K562 (cell line): ENCODE measurements around the gene MICOS13. TPM values are rescaled to one million over a fixed set of nuclear protein-coding genes. Genes with fewer than 3 reads are reported as not detected.

Source experiments
- ADNP ChIP-seq: fragments of 200-800 bp; sonication (Bioruptor generic); IDR thresholded peaks from 2 replicates; pipeline ENCODE4 v1.6.1; 2016; ENCODE audit warnings: missing genetic modification characterization, missing compliant biosample characterization
- ARID2 ChIP-seq: fragments of 450-650 bp; IDR thresholded peaks from 2 replicates; pipeline ENCODE4 v1.6.1; 2017; ENCODE audit warnings: antibody characterized with exemption, mild to moderate bottlenecking
- ATF4 ChIP-seq: fragments of 450-650 bp; formaldehyde crosslinking; IDR thresholded peaks from 2 replicates; pipeline ENCODE4 v1.4.0; 2022; ENCODE audit warnings: mild to moderate bottlenecking, moderate library complexity
- BHLHE40 ChIP-seq: IDR thresholded peaks from 2 replicates; pipeline ENCODE4 v1.6.1; 2011; ENCODE audit warnings: low read length, improper control_type of control experiment
- C11orf30 ChIP-seq: fragments of 450-650 bp; IDR thresholded peaks from 2 replicates; pipeline ENCODE4 v1.6.1; 2016; ENCODE audit warnings: low read depth, mild to moderate bottlenecking
- CHD4 ChIP-seq: fragments of 200-600 bp; sonication (generic); IDR thresholded peaks from 3 replicates; pipeline ENCODE4 v1.6.1; 2012; ENCODE audit warnings: low read depth, mild to moderate bottlenecking, mixed read lengths, low read length, inconsistent platforms; ENCODE audit not compliant: insufficient read depth, insufficient replicate concordance, poor library complexity, severe bottlenecking
- DDX20 ChIP-seq: fragments of 450-650 bp; IDR thresholded peaks from 2 replicates; pipeline ENCODE4 v1.6.1; 2016; ENCODE audit warnings: missing genetic modification characterization, low read depth, mild to moderate bottlenecking, missing compliant biosample characterization, moderate library complexity
- ESRRA ChIP-seq: fragments of 450-650 bp; IDR thresholded peaks from 2 replicates; pipeline ENCODE4 v1.6.1; 2014; ENCODE audit warnings: low read depth, mild to moderate bottlenecking, moderate library complexity, borderline replicate concordance
- GATA2 ChIP-seq: sonication (generic); formaldehyde crosslinking; IDR thresholded peaks from 2 replicates; pipeline ENCODE4 v1.4.0; 2020; ENCODE audit warnings: mild to moderate bottlenecking, missing genetic modification reagents
- HCFC1 ChIP-seq: IDR thresholded peaks from 2 replicates; pipeline ENCODE4 v1.6.1; 2012; ENCODE audit warnings: low read depth, low read length, improper control_type of control experiment
- HNRNPL ChIP-seq: fragments of 200-400 bp; formaldehyde crosslinking; IDR thresholded peaks from 2 replicates; pipeline ENCODE4 v1.6.1; 2017; ENCODE audit warnings: low read depth, mild to moderate bottlenecking, low read length
- HOXB6 ChIP-seq: fragments of 250-450 bp; sonication (Bioruptor Pico); IDR thresholded peaks from 2 replicates; pipeline ENCODE4 v1.5.1; 2022; ENCODE audit warnings: mild to moderate bottlenecking, borderline replicate concordance
- NCOA1 ChIP-seq: fragments of 450-650 bp; IDR thresholded peaks from 2 replicates; pipeline ENCODE4 v1.6.1; 2016; ENCODE audit warnings: low read depth
- NR2C2 ChIP-seq, 2 experiments: fragments of 200-800 bp in 1 of 2; sonication (Bioruptor generic) in 1 of 2; sonication (generic) in 1 of 2; formaldehyde crosslinking in 1 of 2; IDR thresholded peaks; 2 replicates each; pipeline versions ENCODE4 v1.6.1 to v1.8.0; 2016 to 2022; ENCODE audit warnings: mild to moderate bottlenecking in 1 of 2, missing compliant biosample characterization in 1 of 2, missing genetic modification characterization in 1 of 2, missing genetic modification reagents in 1 of 2
- OTX1 ChIP-seq: fragments of 450-650 bp; formaldehyde crosslinking; IDR thresholded peaks from 2 replicates; pipeline ENCODE4 v1.4.0; 2022; ENCODE audit warnings: mild to moderate bottlenecking
- PKNOX1 ChIP-seq: fragments of 450-650 bp; IDR thresholded peaks from 2 replicates; pipeline ENCODE4 v1.6.1; 2016
- RBM25 ChIP-seq: fragments of 200-400 bp; formaldehyde crosslinking; IDR thresholded peaks from 2 replicates; pipeline ENCODE4 v1.6.1; 2018; ENCODE audit warnings: low read length, low read depth, moderate library complexity; ENCODE audit not compliant: severe bottlenecking
- SMAD3 ChIP-seq: fragments of 450-650 bp; formaldehyde crosslinking; conservative IDR thresholded peaks from 2 replicates; pipeline ENCODE4 v1.4.0; 2020; ENCODE audit warnings: mild to moderate bottlenecking
- TBP ChIP-seq: optimal IDR thresholded peaks from 2 replicates; pipeline ENCODE3; 2011; ENCODE audit warnings: low read depth, low read length, improper control_type of control experiment
- UBTF ChIP-seq, 2 experiments: IDR thresholded peaks; 2 replicates each; pipeline ENCODE4 v1.6.1; 2012; ENCODE audit warnings: improper control_type of control experiment in 2 of 2, low read depth in 2 of 2, low read length in 2 of 2, borderline replicate concordance in 1 of 2
- ZNF699 ChIP-seq: fragments of 250-450 bp; sonication (Bioruptor Pico); IDR thresholded peaks from 2 replicates; pipeline ENCODE4 v1.8.0; 2021; ENCODE audit warnings: mild to moderate bottlenecking, moderate library complexity; ENCODE audit not compliant: insufficient replicate concordance
- polyA plus RNA-seq, 8 experiments: library from polyadenylated mRNA; depleted of rRNA in 4 of 8; stranded (reverse) in 5 of 8; unstranded in 3 of 8; fragments of >200 nt; fragmentation: Nextera tagmentation in 2 of 8; fragmentation: Illumina TruSeq in 1 of 8; extraction: Ambion mirVana in 2 of 8; extraction: Trizol in 1 of 8; gene quantifications; 2 replicates each; pipeline versions ENCODE4 v1.2.1 to v1.2.3, GENCODE V29; 2011 to 2014; ENCODE audit warnings: inconsistent platforms in 1 of 8, missing spikeins in 1 of 8
- total RNA-seq, 7 experiments: library from RNA; depleted of rRNA in 6 of 7; stranded (reverse); fragments of >200 nt in 6 of 7; fragmentation: Illumina TruSeq in 2 of 7; extraction: Trizol in 2 of 7; gene quantifications; 2 replicates each; pipeline versions ENCODE4 v1.2.1 to v1.2.3, GENCODE V29; 2011 to 2021; ENCODE audit warnings: low replicate concordance in 1 of 7
- TF ChIP-seq, protein P1 (sequence below), 2 experiments: fragments of 450-650 bp in 1 of 2; sonication (generic) in 1 of 2; formaldehyde crosslinking in 1 of 2; IDR thresholded peaks in 1 of 2; conservative IDR thresholded peaks in 1 of 2; 2 replicates each; pipeline versions ENCODE4 v1.6.1 to v1.8.1; 2016 to 2023; ENCODE audit warnings: mild to moderate bottlenecking in 2 of 2, moderate library complexity in 2 of 2, inconsistent platforms in 1 of 2, missing genetic modification reagents in 1 of 2

The MICOS13 gene
- total and polyA plus RNA-seq, 9 of the 15 experiments (the other 6 are each of a cell fraction or from before 2014, with no cell fraction given) = 15.5 to 220 (median 49.4) TPM

DNA sequence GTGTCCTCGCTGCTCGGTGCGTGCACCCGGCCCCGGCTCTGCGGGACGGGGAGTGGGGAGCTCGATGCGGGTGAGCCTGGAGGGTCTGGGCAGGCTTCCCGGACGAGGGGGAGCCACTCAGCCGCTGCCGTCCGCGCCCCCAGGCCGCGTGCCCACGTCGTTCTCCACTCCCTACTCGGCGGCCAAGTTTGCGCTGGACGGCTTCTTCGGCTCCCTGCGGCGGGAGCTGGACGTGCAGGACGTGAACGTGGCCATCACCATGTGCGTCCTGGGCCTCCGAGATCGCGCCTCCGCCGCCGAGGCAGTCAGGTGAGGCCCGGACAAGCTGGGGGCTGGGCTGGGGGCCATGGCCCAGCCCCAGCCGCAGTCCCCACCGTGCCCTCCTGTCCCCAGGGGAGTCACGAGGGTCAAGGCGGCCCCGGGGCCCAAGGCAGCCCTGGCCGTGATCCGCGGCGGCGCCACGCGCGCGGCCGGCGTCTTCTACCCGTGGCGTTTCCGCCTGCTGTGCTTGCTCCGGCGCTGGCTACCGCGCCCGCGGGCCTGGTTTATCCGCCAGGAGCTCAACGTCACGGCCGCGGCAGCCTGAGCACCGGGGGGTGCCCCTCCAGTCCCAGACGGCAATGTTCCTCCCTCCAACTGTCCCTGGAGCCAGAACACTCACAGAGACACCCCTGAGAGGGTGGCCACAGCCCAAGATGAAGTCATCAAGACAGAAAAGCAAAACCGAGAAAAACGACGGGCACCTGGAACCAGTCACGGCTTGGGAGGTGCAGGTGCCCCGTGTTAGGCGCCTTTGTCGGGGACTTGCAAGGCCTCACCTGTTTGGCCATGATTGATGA lies 7.3 kb upstream of the MICOS13 start (continued):
- TF ChIP-seq ESRRA (no peak), ATF4 (CRISPR knock-in tag) (no peak), UBTF (IDR thresholded peaks at IDR 0.05; ENCODE audit: borderline replicate concordance in 1 of 2, low read depth in 2 of 2, low read length in 2 of 2) (no peak), HOXB6 (no peak), ADNP (tag) (no peak), SMAD3 (CRISPR knock-in tag) (no peak), C11orf30 (no peak), BHLHE40 (no peak), HNRNPL (peak; percentile 34; the same call in 1 of the 2 replicates), ZNF699 (CRISPR knock-in tag) (no peak), GATA2 (CRISPR knock-in tag) (no peak), CHD4 (no peak), DDX20 (tag) (no peak), NCOA1 (no peak), PKNOX1 (0 out of 2 replicates have a peak, but pooled peaks have one; percentile 9), NR2C2 (CRISPR knock-in tag; IDR thresholded peaks at IDR 0.05) (0 out of 2 replicates have a peak, but pooled peaks have one; percentile 54), NR2C2 (tag; IDR thresholded peaks at IDR 0.05) (no peak), TBP (no peak), HCFC1 (no peak), OTX1 (CRISPR knock-in tag) (no peak), RBM25 (peak; percentile 94), ARID2 (no peak)
- TF ChIP-seq, protein P1, sequence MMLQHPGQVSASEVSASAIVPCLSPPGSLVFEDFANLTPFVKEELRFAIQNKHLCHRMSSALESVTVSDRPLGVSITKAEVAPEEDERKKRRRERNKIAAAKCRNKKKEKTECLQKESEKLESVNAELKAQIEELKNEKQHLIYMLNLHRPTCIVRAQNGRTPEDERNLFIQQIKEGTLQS (IDR thresholded peaks at IDR 0.05) = no peak
- TF ChIP-seq, protein P1 (CRISPR knock-in tag; conservative IDR thresholded peaks at IDR 0.05) = no peak
